GM12873 (cell line): ENCODE results near the gene MUC4.

ENCODE experiments used
- TF ChIP-seq, protein P1 (sequence below): IDR thresholded peaks from 2 replicates; pipeline ENCODE4 v1.5.1; 2012; ENCODE audit warnings: low read depth, mild to moderate bottlenecking, moderate library complexity, low read length, control low read depth; ENCODE audit not compliant: insufficient read depth; ENCODE audit errors: missing control alignments

Gene MUC4

DNA sequence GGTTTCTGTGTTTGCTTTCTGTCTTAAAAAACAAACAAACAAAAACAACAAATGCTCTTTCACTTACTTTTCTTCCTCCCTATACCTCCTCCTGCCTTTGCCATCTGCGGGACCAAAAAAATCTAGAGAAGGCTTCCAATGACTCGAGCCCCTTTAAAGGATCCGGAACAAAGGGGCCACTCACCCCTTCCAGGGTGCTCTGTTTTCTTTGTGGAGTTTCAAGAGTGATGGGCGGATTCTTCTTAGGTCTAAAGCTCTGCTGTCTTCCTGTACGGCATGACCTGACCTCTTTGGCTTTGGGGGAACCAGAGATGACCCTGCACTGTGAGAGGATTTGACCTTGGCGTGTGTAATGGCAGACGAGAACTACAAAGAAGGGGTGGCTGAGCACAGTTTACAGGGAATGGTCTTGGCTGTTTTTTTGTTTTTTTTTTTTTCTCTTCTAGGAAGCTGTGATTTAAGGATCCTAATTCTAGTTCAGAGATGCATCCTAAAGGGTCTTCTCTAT, 93.2 kb downstream of the MUC4 start:
- TF ChIP-seq, protein P1, sequence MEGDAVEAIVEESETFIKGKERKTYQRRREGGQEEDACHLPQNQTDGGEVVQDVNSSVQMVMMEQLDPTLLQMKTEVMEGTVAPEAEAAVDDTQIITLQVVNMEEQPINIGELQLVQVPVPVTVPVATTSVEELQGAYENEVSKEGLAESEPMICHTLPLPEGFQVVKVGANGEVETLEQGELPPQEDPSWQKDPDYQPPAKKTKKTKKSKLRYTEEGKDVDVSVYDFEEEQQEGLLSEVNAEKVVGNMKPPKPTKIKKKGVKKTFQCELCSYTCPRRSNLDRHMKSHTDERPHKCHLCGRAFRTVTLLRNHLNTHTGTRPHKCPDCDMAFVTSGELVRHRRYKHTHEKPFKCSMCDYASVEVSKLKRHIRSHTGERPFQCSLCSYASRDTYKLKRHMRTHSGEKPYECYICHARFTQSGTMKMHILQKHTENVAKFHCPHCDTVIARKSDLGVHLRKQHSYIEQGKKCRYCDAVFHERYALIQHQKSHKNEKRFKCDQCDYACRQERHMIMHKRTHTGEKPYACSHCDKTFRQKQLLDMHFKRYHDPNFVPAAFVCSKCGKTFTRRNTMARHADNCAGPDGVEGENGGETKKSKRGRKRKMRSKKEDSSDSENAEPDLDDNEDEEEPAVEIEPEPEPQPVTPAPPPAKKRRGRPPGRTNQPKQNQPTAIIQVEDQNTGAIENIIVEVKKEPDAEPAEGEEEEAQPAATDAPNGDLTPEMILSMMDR, result no peak

DNA sequence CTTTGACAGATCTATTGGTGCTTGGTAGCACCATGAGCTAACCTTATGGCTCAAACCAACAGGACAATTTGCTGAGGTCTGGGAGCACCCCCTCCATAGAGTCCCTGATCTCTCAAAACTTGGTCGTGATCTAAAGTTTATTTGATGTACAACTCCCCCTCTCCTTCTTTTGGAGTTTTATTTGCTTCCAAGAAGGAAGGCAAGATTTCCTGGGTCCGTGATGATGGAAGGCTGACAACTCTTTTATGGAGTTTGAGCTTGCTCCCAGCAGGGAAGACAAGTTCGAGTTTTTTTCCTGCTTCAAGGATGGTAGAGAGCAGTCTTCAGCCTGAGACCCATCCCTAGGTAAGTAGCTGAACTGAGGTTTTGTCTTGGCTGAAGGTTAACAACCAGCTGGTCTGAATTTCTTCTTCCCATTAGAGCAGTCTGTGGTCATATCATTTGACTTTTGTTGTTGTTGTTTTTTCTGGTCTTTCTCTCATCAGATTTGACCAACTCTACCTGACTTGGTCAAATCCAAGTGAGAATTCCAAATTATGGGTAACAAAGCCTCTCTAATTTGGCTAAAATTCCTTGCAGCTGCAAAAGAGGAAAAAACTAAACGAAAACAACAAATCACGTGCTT, 93.8 kb downstream of the MUC4 start:
- TF ChIP-seq, protein P1, result no peak

DNA sequence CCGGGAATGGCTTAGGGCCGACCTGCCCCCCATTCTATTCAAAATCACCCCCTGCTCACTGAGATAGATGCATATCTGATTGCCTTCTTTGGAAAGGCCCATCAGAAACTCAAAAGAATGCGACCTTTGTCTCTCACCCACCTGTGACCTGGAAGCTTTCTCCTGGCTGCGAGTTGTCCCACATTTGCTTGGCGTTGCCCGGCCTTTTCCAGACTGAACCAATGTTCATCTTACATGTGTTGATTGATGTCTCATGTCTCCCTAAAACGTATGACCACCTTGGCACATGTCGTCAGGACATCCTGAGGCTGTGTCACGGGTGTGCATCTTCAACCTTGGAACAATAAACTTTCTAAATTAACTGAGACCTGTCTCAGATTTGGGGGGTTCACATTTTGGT, 94.3 kb downstream of the MUC4 start:
- TF ChIP-seq, protein P1, result no peak

- TF ChIP-seq, protein P1, result no peak
Observed at GRCh38 chr3:195715583-195716266, 96.0 kb downstream of the MUC4 start.

GRCh38 chr3:195715134-195715533, 96.6 kb downstream of the MUC4 start:
- TF ChIP-seq, protein P1, result no peak

DNA sequence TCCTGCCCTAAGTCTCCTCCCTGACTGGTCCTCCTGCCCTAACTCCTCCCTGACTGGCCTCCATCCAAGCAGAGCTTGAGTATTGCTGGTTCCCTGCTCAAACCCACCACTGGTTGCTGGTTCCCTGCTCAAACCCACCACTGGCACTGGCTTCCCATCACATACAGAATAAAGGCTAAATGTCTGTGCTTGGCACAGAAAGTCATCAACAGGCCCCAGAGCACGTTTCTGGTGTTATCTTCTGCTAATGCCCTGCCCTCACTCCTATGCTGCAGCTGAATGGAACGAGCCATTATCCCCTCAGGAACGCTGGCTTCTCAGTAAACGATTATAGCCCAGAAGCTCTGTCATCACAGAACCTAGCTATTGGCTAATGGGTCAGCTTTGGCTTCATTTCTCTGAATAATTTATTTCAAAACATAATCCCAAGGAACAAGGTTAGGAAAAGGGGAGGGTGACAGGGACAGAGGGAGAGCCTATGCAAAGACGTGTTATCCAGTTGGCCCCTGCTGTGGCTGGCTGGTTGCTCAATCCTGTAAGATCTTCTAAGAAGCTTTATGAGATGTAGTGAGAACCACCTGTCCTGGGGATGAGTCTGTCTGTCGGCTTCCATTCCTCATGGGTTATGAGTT, 97.2 kb downstream of the MUC4 start:
- TF ChIP-seq, protein P1, result no peak

GRCh38 chr3:195711813-195712534, 99.8 kb downstream of the MUC4 start:
- TF ChIP-seq, protein P1, result no peak
